GM12875 (cell line): ENCODE results near the gene CHD6.

Experiments used
- H3K4me3 ChIP-seq: one replicate; pipeline ENCODE4 v1.5.1; 2011; ENCODE audit warnings: low read depth, low read length, control low read depth
- CTCF ChIP-seq: IDR thresholded peaks from 2 replicates; pipeline ENCODE4 v1.5.1; 2011; ENCODE audit warnings: low read depth, mild to moderate bottlenecking, control low read depth, inconsistent platforms, low read length, moderate library complexity, borderline replicate concordance; ENCODE audit not compliant: insufficient read depth

The CHD6 gene

GRCh38 chr20:41369673-41370072 is 248.5 kb downstream of the CHD6 start:
- H3K4me3 ChIP-seq = no peak overlapping the region
- no peak for TF ChIP-seq CTCF

- H3K4me3 ChIP-seq = no peak overlapping the region
- no peak for TF ChIP-seq CTCF
These were observed 250.2 kb downstream of the CHD6 start for GRCh38 chr20:41367956-41368355.

GRCh38 chr20:41367393-41367695 is 250.8 kb downstream of the CHD6 start:
- H3K4me3 ChIP-seq = no peak overlapping the region

GRCh38 chr20:41366546-41367392 is 251.4 kb downstream of the CHD6 start, which contains the start of gene EMILIN3:
TSS of gene EMILIN3 (minus strand) at chr20:41366818. CDS start at chr20:41366634, 184 bp downstream.
- TF ChIP-seq CTCF = no peak
- no peak within 1 kb of the TSS for H3K4me3 ChIP-seq

More at GRCh38 chr20:41367393-41367695, 250.8 kb downstream of the CHD6 start:
- TF ChIP-seq CTCF = no peak

- no peak overlapping the region for H3K4me3 ChIP-seq
- no peak for TF ChIP-seq CTCF
These were observed 252.2 kb downstream of the CHD6 start for GRCh38 chr20:41365777-41366545.

GRCh38 chr20:41364967-41365765 is 253.0 kb downstream of the CHD6 start:
- H3K4me3 ChIP-seq = no peak overlapping the region
- TF ChIP-seq CTCF = no peak
